Measurements from ENCODE around the gene NOP14. TPM values are rescaled to one million over a fixed set of nuclear protein-coding genes. Genes with fewer than 3 reads are reported as not detected.
A peak's percentile ranks its signal among the peaks of the same experiment; 100 is the strongest.

NOP14 gene
- total and polyA plus RNA-seq, 4 donors, result 13.3 to 25.4 (median 19.7) TPM

- 84 to 92% methylated on average over 11 of the region's 11 CpGs for WGBS, 2 donors
- Histone ChIP-seq H3K4me1 (ENCODE audit: control insufficient read depth in 5 of 5, insufficient read depth in 5 of 5, low read length in 5 of 5) (no peaks in the 10 kb centered on the region), H3K36me3 (ENCODE audit: control insufficient read depth in 4 of 4, insufficient read depth in 4 of 4, low read length in 4 of 4) (peaks cover 19 to 75% (median 46%) of the 10 kb centered on the region in 4 donors), H3K27me3 (ENCODE audit: control insufficient read depth in 3 of 3, insufficient read depth in 3 of 3, low read length in 2 of 3) (no peaks in the 10 kb centered on the region), H3K9ac (ENCODE audit: insufficient read depth in 1 of 2, low read length in 2 of 2) (no peak overlapping the region), H3K27ac (ENCODE audit: low read depth in 1 of 2, low read length in 1 of 2) (no peak overlapping the region), H3K4me3 (no peak overlapping the region), H3K9me3 (ENCODE audit: control insufficient read depth in 4 of 4, insufficient read depth in 3 of 4, low read length in 3 of 4) (no peaks in the 10 kb centered on the region)
- DNase-seq, result peak in 1 of 3 donors; percentile 4
- no peak for TF ChIP-seq CTCF (IDR thresholded peaks at IDR 0.05; ENCODE audit: control extremely low read depth, extremely low read depth)
- no peak for ATAC-seq (ENCODE audit: insufficient read depth, low FRiP score)
These were observed 19.1 kb downstream of the NOP14 start for GRCh38 chr4:2944091-2944482.

GRCh38 chr4:2943364-2944090, 19.7 kb downstream of the NOP14 start:
- no peaks in the 10 kb centered on the region for H3K9me3 ChIP-seq (ENCODE audit: control insufficient read depth in 4 of 4, insufficient read depth in 3 of 4, low read length in 3 of 4)
- ATAC-seq (ENCODE audit: insufficient read depth, low FRiP score) (no peak), DNase-seq (peak in 1 of 3 donors; percentile 11)
- H3K4me3 ChIP-seq, result no peak overlapping the region
- H3K27me3 ChIP-seq (ENCODE audit: control insufficient read depth in 3 of 3, insufficient read depth in 3 of 3, low read length in 2 of 3), result no peaks in the 10 kb centered on the region
- no peaks in the 10 kb centered on the region for H3K4me1 ChIP-seq (ENCODE audit: control insufficient read depth in 5 of 5, insufficient read depth in 5 of 5, low read length in 5 of 5)
- 95% methylated on average over 20 of the region's 20 CpGs for WGBS, 2 donors
- peaks cover 19 to 75% (median 51%) of the 10 kb centered on the region in 4 donors for H3K36me3 ChIP-seq (ENCODE audit: control insufficient read depth in 4 of 4, insufficient read depth in 4 of 4, low read length in 4 of 4)
- no peak overlapping the region for H3K9ac ChIP-seq (ENCODE audit: insufficient read depth in 1 of 2, low read length in 2 of 2)
- H3K27ac ChIP-seq (ENCODE audit: low read depth in 1 of 2, low read length in 1 of 2), result no peak overlapping the region
- TF ChIP-seq CTCF (IDR thresholded peaks at IDR 0.05; ENCODE audit: control extremely low read depth, extremely low read depth), result no peak

- WGBS, 2 donors, result 77 to 80% methylated on average over 28 to 31 of the region's 31 CpGs
- DNase-seq (peak in 1 of 3 donors; percentile 11), ATAC-seq (ENCODE audit: insufficient read depth, low FRiP score) (no peak)
- Histone ChIP-seq H3K9me3 (ENCODE audit: control insufficient read depth in 4 of 4, insufficient read depth in 3 of 4, low read length in 3 of 4) (no peaks in the 10 kb centered on the region), H3K4me3 (no peak overlapping the region), H3K27me3 (ENCODE audit: control insufficient read depth in 3 of 3, insufficient read depth in 3 of 3, low read length in 2 of 3) (no peaks in the 10 kb centered on the region), H3K27ac (ENCODE audit: low read depth in 1 of 2, low read length in 1 of 2) (no peak overlapping the region), H3K36me3 (ENCODE audit: control insufficient read depth in 4 of 4, insufficient read depth in 4 of 4, low read length in 4 of 4) (peaks cover 19 to 72% (median 49%) of the 10 kb centered on the region in 4 donors), H3K4me1 (ENCODE audit: control insufficient read depth in 5 of 5, insufficient read depth in 5 of 5, low read length in 5 of 5) (no peaks in the 10 kb centered on the region), H3K9ac (ENCODE audit: insufficient read depth in 1 of 2, low read length in 2 of 2) (no peak overlapping the region)
- TF ChIP-seq CTCF (IDR thresholded peaks at IDR 0.05; ENCODE audit: control extremely low read depth, extremely low read depth), result no peak
These were observed 20.5 kb downstream of the NOP14 start for GRCh38 chr4:2942532-2943363.
